Neural progenitor cell (in vitro differentiated cells): ENCODE data around the gene ULK4. TPM values are rescaled to one million over a fixed set of nuclear protein-coding genes. Genes with fewer than 3 reads are reported as not detected.

Experiments
- DNase-seq: peaks from one replicate; pipeline ENCODE4 v3.0.0-alpha.2; 2016; ENCODE audit warnings: low spot score
- H2AFZ ChIP-seq: fragments of 200-600 bp; sonication (generic); replicated peaks from 2 replicates; pipeline ENCODE4 v1.6.1; 2016; ENCODE audit warnings: antibody characterized with exemption
- H3F3A ChIP-seq: fragments of 200-600 bp; sonication (generic); 2 replicates; pipeline ENCODE4 v1.6.1; 2016; ENCODE audit warnings: antibody characterized with exemption, low read depth
- H3K27ac ChIP-seq: fragments of 200-600 bp; sonication (generic); 2 replicates; pipeline ENCODE4 v1.5.1; 2016; ENCODE audit warnings: mild to moderate bottlenecking
- H3K27me3 ChIP-seq: fragments of 200-600 bp; sonication (generic); 2 replicates; pipeline ENCODE4 v1.6.1; 2016; ENCODE audit warnings: mild to moderate bottlenecking, moderate library complexity
- H3K36me3 ChIP-seq: fragments of 200-600 bp; sonication (generic); 2 replicates; pipeline ENCODE4 v1.5.1; 2016
- H3K4me1 ChIP-seq: fragments of 200-600 bp; sonication (generic); 2 replicates; pipeline ENCODE4 v1.6.1; 2016; ENCODE audit warnings: mixed run types
- H3K4me2 ChIP-seq: fragments of 200-600 bp; sonication (generic); 2 replicates; pipeline ENCODE4 v1.6.1; 2016
- H3K4me3 ChIP-seq: fragments of 200-600 bp; sonication (generic); 2 replicates; pipeline ENCODE4 v1.5.1; 2016
- H3K79me2 ChIP-seq: fragments of 200-600 bp; sonication (generic); 2 replicates; pipeline ENCODE4 v1.6.1; 2016; ENCODE audit warnings: low read depth
- H3K9ac ChIP-seq: fragments of 200-600 bp; sonication (generic); 2 replicates; pipeline ENCODE4 v1.6.1; 2016
- H3K9me3 ChIP-seq: fragments of 200-600 bp; sonication (generic); 2 replicates; pipeline ENCODE4 v1.5.1; 2016; ENCODE audit warnings: low read depth
- H4K20me1 ChIP-seq: fragments of 200-600 bp; sonication (generic); 2 replicates; pipeline ENCODE4 v1.6.1; 2016; ENCODE audit warnings: low read depth
- H3K27ac Mint-ChIP-seq: 3 replicates; pipeline ENCODE4 v1.8.0; 2021; ENCODE audit warnings: mixed read lengths
- H3K27me3 Mint-ChIP-seq: 2 replicates; pipeline ENCODE4 v1.8.0; 2022; ENCODE audit warnings: low read depth, mild to moderate bottlenecking, inconsistent platforms, moderate library complexity, mixed read lengths; ENCODE audit not compliant: insufficient read depth
- H3K36me3 Mint-ChIP-seq: 3 replicates; pipeline ENCODE4 v1.8.0; 2021; ENCODE audit warnings: mixed read lengths
- H3K4me1 Mint-ChIP-seq: 3 replicates; pipeline ENCODE4 v1.8.0; 2021; ENCODE audit warnings: mixed read lengths
- H3K4me3 Mint-ChIP-seq: 3 replicates; pipeline ENCODE4 v1.8.0; 2021; ENCODE audit warnings: mild to moderate bottlenecking, moderate library complexity, mixed read lengths
- H3K9me3 Mint-ChIP-seq: 3 replicates; pipeline ENCODE4 v1.8.0; 2020; ENCODE audit warnings: mixed read lengths
- EZH2 ChIP-seq: fragments of 200-600 bp; sonication (generic); IDR thresholded peaks from 2 replicates; pipeline ENCODE4 v1.6.1; 2017; ENCODE audit warnings: antibody characterized with exemption, mild to moderate bottlenecking, moderate library complexity
- EZH2phosphoT487 ChIP-seq: fragments of 200-600 bp; sonication (generic); IDR thresholded peaks from 2 replicates; pipeline ENCODE4 v1.6.1; 2017; ENCODE audit warnings: antibody characterized with exemption
- total RNA-seq: library from RNA; depleted of rRNA; stranded (reverse); fragments of >200 nt; gene quantifications from 2 replicates; pipeline ENCODE4 v1.2.3, GENCODE V29; 2015; ENCODE audit warnings: low replicate concordance
- TF ChIP-seq, protein P1 (sequence below): fragments of 200-600 bp; sonication (generic); IDR thresholded peaks from 2 replicates; pipeline ENCODE4 v1.5.1; 2017; ENCODE audit warnings: antibody characterized with exemption, mild to moderate bottlenecking

The ULK4 gene
- total RNA-seq, 1 donor from 2014 or later = 33.0 TPM

DNA sequence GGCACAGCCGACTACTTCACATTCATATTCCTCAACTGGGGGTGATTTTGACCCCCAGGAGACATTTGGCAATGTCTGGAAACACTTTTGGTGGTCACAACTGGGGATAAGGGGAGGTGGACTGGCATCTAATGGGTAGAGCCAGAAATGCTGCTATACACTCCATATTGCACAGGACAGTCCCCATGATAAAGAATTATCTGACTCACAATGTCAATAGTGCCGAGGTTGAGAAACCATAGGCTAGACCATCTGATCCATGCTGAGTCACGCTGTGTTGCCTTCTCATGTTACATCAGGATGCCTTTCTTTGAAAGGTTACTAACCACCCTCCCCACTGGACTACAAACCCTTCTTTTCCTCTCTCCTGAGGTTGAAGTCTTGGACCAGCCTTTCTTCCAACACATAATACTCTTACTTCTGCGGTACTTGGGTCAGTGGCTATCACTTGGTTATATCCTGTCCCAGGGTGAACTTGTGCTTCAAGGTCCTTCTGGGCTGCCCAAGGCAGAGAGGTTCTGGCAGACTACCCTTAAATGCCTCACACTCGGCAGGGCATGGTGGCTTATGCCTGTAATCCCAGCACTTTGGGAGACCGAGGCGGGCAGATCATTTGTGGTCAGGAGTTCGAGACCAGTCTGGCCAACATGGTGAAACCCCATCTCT, 693.8 kb downstream of the ULK4 start:
- Histone ChIP-seq H3K9ac (no peak overlapping the region), H3K79me2 (no peaks in the 10 kb centered on the region), H4K20me1 (no peaks in the 10 kb centered on the region), H3K4me3 (no peak overlapping the region), H3K36me3 (no peaks in the 10 kb centered on the region), H3K9me3 (no peaks in the 10 kb centered on the region), H3K4me2 (no peak overlapping the region), H3K27ac (no peak overlapping the region), H3K27me3 (no peaks in the 10 kb centered on the region), H3K4me1 (no peaks in the 10 kb centered on the region), H3F3A (no peaks in the 10 kb centered on the region), H2AFZ (no peak overlapping the region)
- TF ChIP-seq, protein P1, sequence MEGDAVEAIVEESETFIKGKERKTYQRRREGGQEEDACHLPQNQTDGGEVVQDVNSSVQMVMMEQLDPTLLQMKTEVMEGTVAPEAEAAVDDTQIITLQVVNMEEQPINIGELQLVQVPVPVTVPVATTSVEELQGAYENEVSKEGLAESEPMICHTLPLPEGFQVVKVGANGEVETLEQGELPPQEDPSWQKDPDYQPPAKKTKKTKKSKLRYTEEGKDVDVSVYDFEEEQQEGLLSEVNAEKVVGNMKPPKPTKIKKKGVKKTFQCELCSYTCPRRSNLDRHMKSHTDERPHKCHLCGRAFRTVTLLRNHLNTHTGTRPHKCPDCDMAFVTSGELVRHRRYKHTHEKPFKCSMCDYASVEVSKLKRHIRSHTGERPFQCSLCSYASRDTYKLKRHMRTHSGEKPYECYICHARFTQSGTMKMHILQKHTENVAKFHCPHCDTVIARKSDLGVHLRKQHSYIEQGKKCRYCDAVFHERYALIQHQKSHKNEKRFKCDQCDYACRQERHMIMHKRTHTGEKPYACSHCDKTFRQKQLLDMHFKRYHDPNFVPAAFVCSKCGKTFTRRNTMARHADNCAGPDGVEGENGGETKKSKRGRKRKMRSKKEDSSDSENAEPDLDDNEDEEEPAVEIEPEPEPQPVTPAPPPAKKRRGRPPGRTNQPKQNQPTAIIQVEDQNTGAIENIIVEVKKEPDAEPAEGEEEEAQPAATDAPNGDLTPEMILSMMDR = no peak
- TF ChIP-seq EZH2 (no peak), EZH2phosphoT487 (no peak)
- peaks cover 2% of the 10 kb centered on the region for H3K9me3 Mint-ChIP-seq
- peaks cover 5% of the 10 kb centered on the region for H3K4me1 Mint-ChIP-seq
- no peaks in the 10 kb centered on the region for H3K27me3 Mint-ChIP-seq
- no peak for DNase-seq
- H3K36me3 Mint-ChIP-seq = no peaks in the 10 kb centered on the region
- no peak overlapping the region for H3K27ac Mint-ChIP-seq
- H3K4me3 Mint-ChIP-seq = no peak overlapping the region

DNA sequence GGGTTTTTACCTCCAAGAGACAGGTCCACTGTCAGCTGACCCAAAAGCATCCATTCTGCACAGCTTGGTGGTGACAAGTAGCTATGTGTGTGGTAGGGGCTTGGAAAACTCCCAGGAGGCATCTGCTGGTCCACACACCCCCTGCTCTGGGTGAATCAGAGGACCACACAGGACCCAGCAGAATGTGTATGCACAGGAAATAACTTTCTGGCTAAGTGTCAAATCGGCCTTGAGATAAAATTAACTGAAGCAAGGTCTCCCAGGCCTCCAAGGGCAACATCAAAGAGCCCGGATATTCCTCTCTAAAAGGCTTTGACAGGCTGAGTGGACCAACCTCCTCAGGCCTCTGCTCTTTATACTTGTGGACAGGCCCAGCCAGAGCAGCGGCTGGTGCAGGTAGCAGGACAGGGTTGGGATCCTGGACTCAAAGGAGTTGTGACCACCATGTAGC, 696.1 kb downstream of the ULK4 start:
- no peaks in the 10 kb centered on the region for H3K4me1 ChIP-seq
- DNase-seq = no peak
- no peak overlapping the region for H2AFZ ChIP-seq
- H3K4me3 ChIP-seq = no peak overlapping the region
- H3K36me3 Mint-ChIP-seq = no peaks in the 10 kb centered on the region
- no peak overlapping the region for H3K4me2 ChIP-seq
- no peaks in the 10 kb centered on the region for H3F3A ChIP-seq
- H4K20me1 ChIP-seq = no peaks in the 10 kb centered on the region
- no peaks in the 10 kb centered on the region for H3K27me3 ChIP-seq
- peaks cover 5% of the 10 kb centered on the region for H3K4me1 Mint-ChIP-seq
- H3K9ac ChIP-seq = no peak overlapping the region
- no peaks in the 10 kb centered on the region for H3K9me3 ChIP-seq
- no peak overlapping the region for H3K4me3 Mint-ChIP-seq
- no peaks in the 10 kb centered on the region for H3K9me3 Mint-ChIP-seq
- H3K27me3 Mint-ChIP-seq = peaks cover under 1% of the 10 kb centered on the region
- no peak overlapping the region for H3K27ac ChIP-seq
- no peaks in the 10 kb centered on the region for H3K36me3 ChIP-seq
- TF ChIP-seq EZH2 = no peak
- TF ChIP-seq, protein P1 = no peak
- no peaks in the 10 kb centered on the region for H3K79me2 ChIP-seq
- H3K27ac Mint-ChIP-seq = no peak overlapping the region

DNA sequence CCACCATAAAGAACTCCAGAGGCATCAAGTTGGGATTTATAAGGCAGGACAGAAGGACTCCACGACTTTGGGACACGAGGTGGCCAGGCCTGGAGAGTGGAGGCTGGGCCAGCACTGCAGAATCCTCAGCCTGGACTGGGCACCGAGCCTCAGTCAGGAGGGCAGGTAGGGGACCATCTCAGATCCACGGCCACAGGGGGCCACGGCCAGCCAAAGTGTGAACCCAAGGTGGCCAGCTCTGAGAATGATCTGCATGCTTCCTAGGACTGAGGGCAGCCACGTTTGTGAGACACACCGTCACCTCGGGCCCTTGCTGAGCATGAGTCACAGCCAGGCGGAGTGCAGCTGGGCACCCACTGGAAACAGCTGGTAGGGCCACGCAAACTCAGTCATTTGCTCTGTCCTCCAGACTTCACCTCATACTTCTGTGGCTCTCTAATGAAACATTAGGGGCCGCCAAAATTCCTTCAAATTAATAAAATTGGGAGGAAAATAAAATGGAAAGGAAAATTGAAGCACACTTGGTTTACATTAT, 696.8 kb downstream of the ULK4 start:
- Histone ChIP-seq H4K20me1 (no peaks in the 10 kb centered on the region), H3F3A (no peaks in the 10 kb centered on the region), H3K36me3 (no peaks in the 10 kb centered on the region), H3K9ac (no peak overlapping the region), H3K4me3 (no peak overlapping the region), H2AFZ (no peak overlapping the region), H3K79me2 (no peaks in the 10 kb centered on the region), H3K27me3 (no peaks in the 10 kb centered on the region), H3K4me1 (no peaks in the 10 kb centered on the region), H3K27ac (no peak overlapping the region), H3K4me2 (no peak overlapping the region), H3K9me3 (no peaks in the 10 kb centered on the region)
- Mint-ChIP-seq H3K4me3 (no peak overlapping the region), H3K9me3 (no peaks in the 10 kb centered on the region), H3K27ac (no peak overlapping the region), H3K27me3 (peaks cover 3% of the 10 kb centered on the region), H3K4me1 (peaks cover 5% of the 10 kb centered on the region), H3K36me3 (no peaks in the 10 kb centered on the region)
- no peak for TF ChIP-seq EZH2phosphoT487
- no peak for TF ChIP-seq EZH2
- TF ChIP-seq, protein P1 = no peak
- DNase-seq = no peak
